Measurements from ENCODE around the gene SH3PXD2A. TPM values are rescaled to one million over a fixed set of nuclear protein-coding genes. Genes with fewer than 3 reads are reported as not detected.

The SH3PXD2A gene
- total RNA-seq, 4 donors from 2014 or later: 35.0 to 54.8 (median 45.4) TPM

DNA sequence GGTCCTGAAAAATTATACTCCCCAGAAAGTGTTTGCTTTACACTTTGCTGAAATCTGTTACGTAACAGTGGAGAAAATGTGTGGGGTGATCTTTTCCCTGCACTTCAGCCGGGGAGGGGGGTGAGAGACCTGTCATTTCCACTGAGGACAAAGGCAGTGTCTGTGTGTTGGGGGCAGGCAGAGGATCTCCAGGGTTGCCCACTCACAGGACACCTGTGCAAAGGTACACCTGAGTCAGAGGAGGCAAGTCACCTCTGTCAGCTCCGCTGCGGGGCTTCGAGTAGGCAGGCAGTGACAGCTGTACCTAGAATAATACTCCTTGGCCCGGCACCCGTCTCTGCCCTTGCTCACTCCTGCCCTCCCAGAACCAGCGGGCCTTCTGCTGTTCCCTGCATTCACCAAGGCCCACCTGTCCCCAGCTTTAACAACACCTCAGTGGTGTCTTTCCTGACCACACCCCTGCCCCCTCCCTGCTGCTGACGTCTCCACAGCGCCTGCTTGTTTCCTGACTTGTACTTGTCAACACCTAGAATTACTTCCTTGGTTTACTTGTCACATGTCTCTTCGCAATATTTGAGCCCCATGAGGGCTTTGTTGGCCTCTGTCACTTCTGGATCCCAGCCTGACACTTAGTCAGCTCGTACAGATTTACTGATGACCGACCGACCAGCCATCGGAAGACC lies 202.6 kb downstream of the SH3PXD2A start:
- whole genome bisulfite sequencing, 2 donors: 59 to 61% methylated on average over 14 of the region's 15 CpGs
- DNase-seq (ENCODE audit: low spot score in 2 of 2): peak in 1 of 2 donors; percentile 64
- no peak overlapping the region for H3K4me3 ChIP-seq (ENCODE audit: low read depth, poor library complexity, severe bottlenecking)
- TF ChIP-seq CTCF (IDR thresholded peaks at IDR 0.05) (no peak), POLR2A (IDR thresholded peaks at IDR 0.05) (no peak)
- intact Hi-C loops (cut with DNase I; ENCODE audit: low total_unique reads): no loop called here

- intact Hi-C loops (cut with DNase I; ENCODE audit: low total_unique reads): no loop called here
- TF ChIP-seq POLR2A (IDR thresholded peaks at IDR 0.05): no peak
- TF ChIP-seq CTCF (IDR thresholded peaks at IDR 0.05): no peak
- 64 to 66% methylated on average over 10 of the region's 10 CpGs for WGBS, 2 donors
- no peak overlapping the region for H3K4me3 ChIP-seq (ENCODE audit: low read depth, poor library complexity, severe bottlenecking)
- no peak for DNase-seq (ENCODE audit: low spot score in 2 of 2)
These were observed 203.4 kb downstream of the SH3PXD2A start for GRCh38 chr10:103651783-103652476.

DNA sequence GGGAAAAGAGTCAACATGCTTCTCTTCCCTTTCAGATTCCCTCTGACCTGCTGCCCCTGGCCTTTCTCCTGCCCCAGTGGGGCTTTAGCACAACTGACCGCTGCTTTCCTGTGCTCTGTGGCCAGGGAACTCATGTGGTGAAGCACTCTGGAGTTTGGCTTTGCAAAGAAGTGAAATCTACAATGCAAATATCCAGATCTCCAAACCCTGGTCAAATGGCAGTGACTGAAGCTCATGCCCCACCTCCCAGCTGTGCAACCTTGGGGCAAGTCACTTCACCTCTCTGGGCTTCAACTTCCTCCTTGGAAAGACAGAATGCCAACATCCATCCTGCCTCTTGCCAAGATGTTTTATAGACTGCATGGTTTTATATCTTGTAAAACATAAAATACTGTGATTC lies 204.0 kb downstream of the SH3PXD2A start:
- WGBS, 2 donors: 86 to 90% methylated on average over 1 of the region's 1 CpG
- TF ChIP-seq POLR2A (IDR thresholded peaks at IDR 0.05) (no peak), CTCF (IDR thresholded peaks at IDR 0.05) (no peak)
- DNase-seq (ENCODE audit: low spot score in 2 of 2): no peak
- intact Hi-C loops (cut with DNase I; ENCODE audit: low total_unique reads): no loop called here
- no peak overlapping the region for H3K4me3 ChIP-seq (ENCODE audit: low read depth, poor library complexity, severe bottlenecking)

DNA sequence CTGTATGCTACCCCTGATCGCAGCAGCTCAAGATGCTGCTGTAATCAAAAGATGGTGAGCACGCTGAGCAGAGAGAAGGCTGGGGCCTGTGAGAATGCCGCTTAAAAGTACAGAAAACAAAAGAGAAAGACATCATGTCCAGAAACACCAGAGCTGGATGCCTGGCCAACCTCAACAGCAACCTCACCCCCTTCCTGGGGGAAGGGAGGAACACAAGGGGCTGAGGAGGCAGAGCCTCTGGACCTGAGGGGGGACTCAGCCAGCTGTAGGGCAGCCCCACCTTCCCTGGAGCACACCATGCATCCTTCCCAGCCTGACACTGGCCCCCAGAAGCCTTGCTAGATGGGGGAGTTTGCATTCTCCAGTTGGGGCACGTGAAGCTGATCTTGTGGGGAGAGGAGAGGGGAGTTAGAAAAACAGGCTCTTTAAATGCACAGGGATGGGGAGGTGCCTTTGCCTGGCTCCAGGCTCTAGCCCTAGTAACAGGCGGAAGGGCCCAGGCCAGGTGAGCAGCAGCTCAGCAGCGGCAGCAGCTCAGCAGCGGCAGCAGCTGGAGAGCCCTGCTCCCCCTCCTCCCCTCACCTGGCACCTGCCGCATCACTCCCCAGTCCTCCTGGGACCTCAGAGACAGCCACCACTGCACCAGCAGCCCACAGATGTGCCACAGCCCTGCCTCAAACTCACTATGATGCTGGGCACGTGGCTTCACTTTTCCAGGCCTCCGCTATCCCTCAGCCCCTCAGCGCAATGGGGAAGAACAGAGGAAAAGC lies 205.5 kb downstream of the SH3PXD2A start:
- WGBS, 2 donors: 66 to 76% methylated on average over 11 of the region's 11 CpGs
- TF ChIP-seq POLR2A (IDR thresholded peaks at IDR 0.05): no peak
- TF ChIP-seq CTCF (IDR thresholded peaks at IDR 0.05): no peak
- no peak for DNase-seq (ENCODE audit: low spot score in 2 of 2)
- H3K4me3 ChIP-seq (ENCODE audit: low read depth, poor library complexity, severe bottlenecking): no peak overlapping the region
- intact Hi-C loops (cut with DNase I; ENCODE audit: low total_unique reads): no loop called here

DNA sequence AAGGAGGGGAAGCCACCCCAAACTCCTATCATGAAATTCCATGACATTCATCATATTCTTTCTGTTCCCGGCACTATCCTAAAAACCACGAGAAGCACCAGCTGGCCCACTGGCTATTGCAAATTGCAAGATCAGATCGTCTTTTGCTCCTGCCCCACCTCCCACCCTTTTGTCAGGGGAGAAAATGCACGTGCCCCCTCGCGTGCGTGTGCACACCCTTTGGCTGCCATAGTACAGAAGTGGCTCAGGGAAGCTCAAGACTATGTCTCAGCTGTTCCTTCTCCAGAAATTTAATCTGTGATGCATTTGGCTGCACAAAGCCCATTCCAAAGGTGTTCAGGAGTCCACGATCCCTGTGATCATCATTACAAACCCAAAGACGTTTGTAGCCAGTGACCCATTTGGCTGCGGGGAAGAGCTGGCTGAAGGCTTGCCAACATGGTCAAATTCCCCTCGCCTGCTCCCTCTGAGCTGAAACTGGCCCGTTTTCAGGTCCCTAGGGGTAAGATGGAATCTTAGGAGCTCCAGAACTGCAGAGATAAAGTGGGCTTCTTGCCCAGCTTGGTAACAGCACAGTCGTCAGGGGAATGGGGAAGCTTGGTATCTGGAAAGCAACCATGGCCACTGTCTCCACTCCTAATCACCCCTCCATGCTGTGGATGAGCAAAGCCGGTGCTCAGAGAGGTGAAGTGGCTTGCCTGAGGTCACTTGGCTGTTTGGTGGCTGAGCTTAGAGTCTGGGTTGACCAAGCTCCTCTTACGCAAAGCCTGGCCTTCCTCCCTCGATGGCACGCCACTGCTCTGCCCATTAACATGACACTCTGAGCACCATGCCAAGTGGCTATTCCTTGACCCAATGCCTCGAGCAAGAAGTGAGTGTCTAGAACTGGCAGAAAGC lies 206.5 kb downstream of the SH3PXD2A start:
- DNase-seq (ENCODE audit: low spot score in 2 of 2): no peak
- no peak overlapping the region for H3K4me3 ChIP-seq (ENCODE audit: low read depth, poor library complexity, severe bottlenecking)
- intact Hi-C loops (cut with DNase I; ENCODE audit: low total_unique reads): no loop called here
- 38 to 39% methylated on average over 18 of the region's 18 CpGs for WGBS, 2 donors
- TF ChIP-seq POLR2A (IDR thresholded peaks at IDR 0.05): no peak
- TF ChIP-seq CTCF (IDR thresholded peaks at IDR 0.05): no peak
